ENCODE data around the gene TMEM163. TPM values are rescaled to one million over a fixed set of nuclear protein-coding genes. Genes with fewer than 3 reads are reported as not detected.

The TMEM163 gene
- total and polyA plus RNA-seq, 2 of the 13 experiments (the other 11 are each of a cell fraction or from before 2014, with no cell fraction given), result 0.05 TPM; not detected in 1

DNA sequence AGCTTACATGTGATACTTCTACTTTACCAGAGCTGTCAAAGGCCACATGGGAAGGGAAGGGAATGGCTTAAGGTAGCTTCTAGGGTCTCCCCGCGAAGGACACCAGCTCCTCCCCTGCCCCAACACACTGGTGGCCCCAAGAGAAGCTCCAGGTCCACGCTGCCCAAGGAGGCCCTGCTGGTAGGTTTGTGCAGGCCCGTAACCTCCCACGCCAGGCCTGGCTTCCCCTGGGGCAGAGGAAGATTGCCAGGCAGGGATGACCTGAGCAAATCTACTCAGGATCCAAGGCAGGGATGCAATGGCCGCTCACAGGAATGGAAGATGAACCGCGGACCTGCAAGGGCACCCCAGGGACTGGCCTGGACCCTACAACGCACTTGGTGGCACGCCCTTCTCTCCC is 259.9 kb downstream of the TMEM163 start:
- no peaks in the 10 kb centered on the region for H3K9me3 ChIP-seq (ENCODE audit: low read length)
- H3K9ac ChIP-seq (ENCODE audit: insufficient read depth, low read depth, low read length), result no peak overlapping the region
- BruUV-seq (replicated peaks), result no TSS peak
- H2AFZ ChIP-seq (ENCODE audit: low read length), result no peak overlapping the region
- no peak overlapping the region for H3K27ac ChIP-seq (ENCODE audit: extremely low read length, insufficient read depth, low read length)
- intact Hi-C loops (cut with micrococcal nuclease; ENCODE audit: unreplicated experiment) (loop anchor here (2.0 kb wide), 1 partner anchor 340 kb away; no protein-coding TSS in a partner anchor), in situ Hi-C loops (cut with HindIII; ENCODE audit: extremely low pct_ligation_motif_present, low pct_unique_long_range_greater_than_20kb) (loop anchor here (10.0 kb wide), 2 partner anchors 334 to 574 kb away; no protein-coding TSS in a partner anchor)
- no peaks in the 10 kb centered on the region for H4K20me1 ChIP-seq (ENCODE audit: insufficient read depth, low read length)
- TF ChIP-seq ZFAT (CRISPR knock-in tag; conservative IDR thresholded peaks at IDR 0.05), result no peak
- peak; percentile 38 for TF ChIP-seq AGO2 (optimal IDR thresholded peaks at IDR 0.05; ENCODE audit: low read depth, low read length)
- 0 out of 2 replicates have a peak, but pooled peaks have one; percentile 18 for TF ChIP-seq NRL (CRISPR knock-in tag; IDR thresholded peaks at IDR 0.05; ENCODE audit: borderline replicate concordance)
- TF ChIP-seq RARG (CRISPR knock-in tag; IDR thresholded peaks at IDR 0.05; ENCODE audit: low read depth), result no peak
- TF ChIP-seq, protein P1, sequence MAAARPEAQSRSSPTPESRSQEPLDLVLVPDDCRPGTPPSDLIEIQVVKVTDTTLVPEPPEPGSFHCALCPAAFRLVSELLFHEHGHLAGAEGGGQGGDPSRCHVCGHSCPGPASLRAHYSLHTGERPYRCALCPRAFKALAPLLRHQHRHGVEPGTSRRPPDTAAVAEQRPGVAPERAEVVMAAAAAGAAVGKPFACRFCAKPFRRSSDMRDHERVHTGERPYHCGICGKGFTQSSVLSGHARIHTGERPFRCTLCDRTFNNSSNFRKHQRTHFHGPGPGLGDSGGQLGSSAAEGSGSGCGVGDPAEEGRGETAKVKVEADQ (CRISPR knock-in tag; IDR thresholded peaks at IDR 0.05; ENCODE audit: borderline replicate concordance), result no peak
- no peaks in the 10 kb centered on the region for H3K79me2 ChIP-seq (ENCODE audit: insufficient read depth, low read length)
- CTCF ChIA-PET (ENCODE audit: low intra/inter-chr PET ratio, low total read pairs), result no interaction called here
- H3K36me3 ChIP-seq (replicated peaks in 1 of 2; ENCODE audit: control insufficient read depth in 1 of 2, insufficient read depth in 2 of 2, low read length in 2 of 2), result peaks cover 1 to 3% of the 10 kb centered on the region in 2 experiments; a peak in 3 of 5 replicates
- peaks cover 52% of the 10 kb centered on the region for H3K4me1 ChIP-seq (ENCODE audit: insufficient read depth, low read length)
- FAIRE-seq (no peak), ATAC-seq (no peak), DNase-seq (ENCODE audit: low spot score) (no peak)
- POLR2A ChIA-PET, result no interaction called here
- peaks cover 0 to 3% of the 10 kb centered on the region in 2 experiments; a peak in 3 of 5 replicates for H3K27me3 ChIP-seq (ENCODE audit: control insufficient read depth in 1 of 2, insufficient read depth in 2 of 2, low read length in 2 of 2)
- WGBS (ENCODE audit: low lambda C conversion rate), result 95% methylated on average over 7 of the region's 10 CpGs
- no peak overlapping the region for H3K4me3 ChIP-seq (replicated peaks in 1 of 3; ENCODE audit: insufficient read depth in 1 of 3, low read depth in 2 of 3, low read length in 3 of 3)
- H3K4me2 ChIP-seq (ENCODE audit: low read depth, low read length), result no peak overlapping the region

DNA sequence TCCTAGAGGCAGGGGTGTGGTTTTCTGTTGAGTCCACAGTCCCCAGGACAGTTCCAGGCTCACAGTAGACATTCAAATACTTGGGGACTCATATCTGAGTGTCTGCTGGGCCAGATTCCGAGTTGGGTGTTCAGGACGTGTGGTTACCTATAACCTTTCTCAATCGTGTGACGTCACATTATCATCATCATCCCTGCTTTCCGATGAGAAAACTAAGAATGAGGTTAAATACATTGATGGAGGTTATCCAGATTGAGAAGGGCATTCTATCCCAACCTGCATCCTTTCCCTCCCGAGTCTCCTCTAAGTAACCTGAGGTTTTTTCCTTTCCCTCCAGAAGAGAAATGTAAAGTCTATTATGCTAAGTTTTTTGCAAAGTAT is 260.3 kb downstream of the TMEM163 start:
- no peaks in the 10 kb centered on the region for H3K9me3 ChIP-seq (ENCODE audit: low read length)
- no peaks in the 10 kb centered on the region for H4K20me1 ChIP-seq (ENCODE audit: insufficient read depth, low read length)
- H3K36me3 ChIP-seq (replicated peaks in 1 of 2; ENCODE audit: control insufficient read depth in 1 of 2, insufficient read depth in 2 of 2, low read length in 2 of 2), result peaks cover 3 to 5% of the 10 kb centered on the region in 2 experiments; a peak in 4 of 5 replicates
- ChIA-PET POLR2A (no interaction called here), CTCF (ENCODE audit: low intra/inter-chr PET ratio, low total read pairs) (no interaction called here)
- no peak for DNase-seq (ENCODE audit: low spot score)
- no peak for FAIRE-seq
- H3K4me3 ChIP-seq (replicated peaks in 1 of 3; ENCODE audit: insufficient read depth in 1 of 3, low read depth in 2 of 3, low read length in 3 of 3), result no peak overlapping the region
- 97% methylated on average over 6 of the region's 6 CpGs for WGBS (ENCODE audit: low lambda C conversion rate)
- BruUV-seq (replicated peaks), result no TSS peak
- H3K9ac ChIP-seq (ENCODE audit: insufficient read depth, low read depth, low read length), result no peak overlapping the region
- peaks cover 0 to 3% of the 10 kb centered on the region in 2 experiments; a peak in 3 of 5 replicates for H3K27me3 ChIP-seq (ENCODE audit: control insufficient read depth in 1 of 2, insufficient read depth in 2 of 2, low read length in 2 of 2)
- intact Hi-C loops (cut with micrococcal nuclease; ENCODE audit: unreplicated experiment) (loop anchor here (2.0 kb wide), 1 partner anchor 340 kb away; no protein-coding TSS in a partner anchor), in situ Hi-C loops (cut with HindIII; ENCODE audit: extremely low pct_ligation_motif_present, low pct_unique_long_range_greater_than_20kb) (loop anchor here (10.0 kb wide), 2 partner anchors 334 to 574 kb away; no protein-coding TSS in a partner anchor)
- peak overlapping the region; percentile 47 for H3K27ac ChIP-seq (ENCODE audit: extremely low read length, insufficient read depth, low read length)
- peaks cover 52% of the 10 kb centered on the region for H3K4me1 ChIP-seq (ENCODE audit: insufficient read depth, low read length)
- H3K79me2 ChIP-seq (ENCODE audit: insufficient read depth, low read length), result no peaks in the 10 kb centered on the region
- TF ChIP-seq CHD4 (IDR thresholded peaks at IDR 0.05; ENCODE audit: borderline replicate concordance, low read length) (no peak), POLR2AphosphoS5 (IDR thresholded peaks at IDR 0.05; ENCODE audit: low read depth, low read length) (no peak), ZNF841 (CRISPR knock-in tag; IDR thresholded peaks at IDR 0.05; ENCODE audit: borderline replicate concordance) (no peak), ARNT2 (CRISPR knock-in tag; IDR thresholded peaks at IDR 0.05; ENCODE audit: low read depth) (0 out of 2 replicates have a peak, but pooled peaks have one; percentile 5)
- no peak overlapping the region for H3K4me2 ChIP-seq (ENCODE audit: low read depth, low read length)
- no peak for ATAC-seq
- no peak overlapping the region for H2AFZ ChIP-seq (ENCODE audit: low read length)

All from HepG2 (cell line).